ENCODE data around the gene DSC2.

DNA sequence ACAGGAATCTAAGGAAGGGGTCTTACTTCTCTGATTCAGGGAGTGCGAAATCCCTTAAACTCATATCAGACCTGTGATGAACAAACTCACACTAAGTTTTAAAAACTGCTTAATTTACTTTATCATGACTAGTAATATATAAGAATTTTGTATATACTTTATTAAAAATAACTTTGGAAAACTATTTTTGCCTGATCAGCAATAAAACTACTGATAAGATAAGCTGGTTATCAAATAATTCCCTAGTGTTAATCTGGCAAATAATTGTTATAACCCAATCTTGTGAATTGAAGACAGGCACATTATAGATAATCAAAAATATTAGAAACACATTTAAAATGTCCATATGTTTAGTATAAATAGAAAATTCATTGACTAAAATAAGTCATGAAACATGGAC is 36.0 kb downstream of the DSC2 start:
- TF ChIP-seq CTCF (conservative IDR thresholded peaks at IDR 0.05 in 1 of 2, IDR thresholded peaks at IDR 0.05 in 1 of 2; ENCODE audit: low read depth in 1 of 2, low read length in 2 of 2) (no peak), EZH2 (IDR thresholded peaks at IDR 0.05; ENCODE audit: low read length, missing control alignments) (no peak)
